HAP-1 (cell line): Measurements from ENCODE around the gene PRR7.
A peak's percentile ranks its signal among the peaks of the same experiment; 100 is the strongest.

Source experiments
- DNase-seq, 2 experiments: peaks; one replicate each; pipeline ENCODE4 v3.0.0-alpha.2; 2016 to 2020; ENCODE audit warnings: low spot score in 2 of 2
- H3K27me3 ChIP-seq: fragments of 250-450 bp; sonication (Bioruptor Pico); 2 replicates; pipeline ENCODE4 v1.5.1; 2020; ENCODE audit warnings: low read depth, mild to moderate bottlenecking, moderate library complexity
- H3K36me3 ChIP-seq: fragments of 250-450 bp; sonication (Bioruptor Pico); replicated peaks from 2 replicates; pipeline ENCODE4 v1.5.1; 2020; ENCODE audit warnings: mild to moderate bottlenecking
- H3K4me1 ChIP-seq: fragments of 250-450 bp; sonication (Bioruptor Pico); 2 replicates; pipeline ENCODE4 v1.5.1; 2020; ENCODE audit warnings: mild to moderate bottlenecking
- H3K4me3 ChIP-seq: fragments of 250-450 bp; sonication (Bioruptor Pico); 2 replicates; pipeline ENCODE4 v1.5.1; 2020; ENCODE audit warnings: mild to moderate bottlenecking, moderate library complexity
- H3K9me3 ChIP-seq: fragments of 250-450 bp; sonication (Bioruptor Pico); 2 replicates; pipeline ENCODE4 v1.5.1; 2020; ENCODE audit warnings: mild to moderate bottlenecking, moderate library complexity
- in situ Hi-C: fragments of 300-500 bp; cut with MboI; formaldehyde crosslinking; loops from 3 replicates; pipeline ENCODE4 v1.14.3; 2020; ENCODE audit warnings: low sequenced_read_pairs, inconsistent platforms, mixed read lengths

PRR7 gene

GRCh38 chr5:177447611-177448243, 1.1 kb downstream of the PRR7 start:
- no peaks in the 10 kb centered on the region for H3K9me3 ChIP-seq
- peaks cover 13% of the 10 kb centered on the region for H3K4me1 ChIP-seq
- H3K4me3 ChIP-seq = peak overlapping the region; percentile 47
- DNase-seq = peak in 1 of 2 experiments; percentile 65
- H3K36me3 ChIP-seq = no peaks in the 10 kb centered on the region
- H3K27me3 ChIP-seq = no peaks in the 10 kb centered on the region
- in situ Hi-C loops = loop anchor here (5.0 to 10.0 kb wide), 2 partner anchors 55 to 133 kb away; partner anchors contain the start of gene MXD3

DNA sequence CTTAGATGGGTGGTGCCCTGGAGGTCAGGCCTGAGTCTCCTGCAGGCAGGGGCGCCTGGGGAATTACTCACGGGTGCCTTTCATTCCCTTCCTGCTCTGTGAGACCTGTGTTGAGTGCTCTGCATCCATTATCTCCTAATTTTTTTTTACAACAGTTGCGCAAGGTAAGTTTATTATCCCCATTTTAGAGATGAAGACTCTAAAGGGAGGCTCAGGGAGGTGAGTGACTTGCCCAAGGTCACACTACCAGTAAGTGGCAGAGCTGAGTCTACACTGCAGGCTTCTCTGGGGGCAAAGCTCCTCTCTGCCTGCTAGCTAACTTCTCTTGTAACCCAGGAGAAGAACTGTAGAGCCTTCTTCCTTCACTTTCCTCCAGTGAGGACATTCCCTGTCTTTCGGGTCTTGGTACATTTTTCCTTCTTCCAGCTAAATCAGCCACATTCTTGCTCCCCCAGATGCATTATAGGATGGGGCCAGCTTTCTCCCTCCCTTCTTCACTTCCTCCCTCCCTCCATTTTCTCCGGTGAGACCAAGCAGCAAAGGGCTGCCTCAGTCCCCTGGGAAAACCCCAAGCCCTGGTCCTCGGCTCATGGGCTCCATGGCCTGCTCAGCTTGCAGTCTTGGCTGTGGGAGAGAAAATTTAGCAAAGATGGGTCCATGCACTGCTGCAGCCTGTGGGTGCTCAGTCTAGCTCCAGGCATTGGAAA, 1.8 kb downstream of the PRR7 start:
- Histone ChIP-seq H3K9me3 (no peaks in the 10 kb centered on the region), H3K4me1 (peaks cover 13% of the 10 kb centered on the region), H3K36me3 (no peaks in the 10 kb centered on the region), H3K4me3 (peak overlapping the region; percentile 47), H3K27me3 (no peaks in the 10 kb centered on the region)
- no peak for DNase-seq
- in situ Hi-C loops = loop anchor here (5.0 to 10.0 kb wide), 2 partner anchors 56 to 134 kb away; partner anchors contain the start of gene MXD3

GRCh38 chr5:177449140-177450061, 2.8 kb downstream of the PRR7 start:
- in situ Hi-C loops = loop anchor here (5.0 to 10.0 kb wide), 2 partner anchors 57 to 135 kb away; partner anchors contain the start of gene MXD3
- no peaks in the 10 kb centered on the region for H3K9me3 ChIP-seq

DNA sequence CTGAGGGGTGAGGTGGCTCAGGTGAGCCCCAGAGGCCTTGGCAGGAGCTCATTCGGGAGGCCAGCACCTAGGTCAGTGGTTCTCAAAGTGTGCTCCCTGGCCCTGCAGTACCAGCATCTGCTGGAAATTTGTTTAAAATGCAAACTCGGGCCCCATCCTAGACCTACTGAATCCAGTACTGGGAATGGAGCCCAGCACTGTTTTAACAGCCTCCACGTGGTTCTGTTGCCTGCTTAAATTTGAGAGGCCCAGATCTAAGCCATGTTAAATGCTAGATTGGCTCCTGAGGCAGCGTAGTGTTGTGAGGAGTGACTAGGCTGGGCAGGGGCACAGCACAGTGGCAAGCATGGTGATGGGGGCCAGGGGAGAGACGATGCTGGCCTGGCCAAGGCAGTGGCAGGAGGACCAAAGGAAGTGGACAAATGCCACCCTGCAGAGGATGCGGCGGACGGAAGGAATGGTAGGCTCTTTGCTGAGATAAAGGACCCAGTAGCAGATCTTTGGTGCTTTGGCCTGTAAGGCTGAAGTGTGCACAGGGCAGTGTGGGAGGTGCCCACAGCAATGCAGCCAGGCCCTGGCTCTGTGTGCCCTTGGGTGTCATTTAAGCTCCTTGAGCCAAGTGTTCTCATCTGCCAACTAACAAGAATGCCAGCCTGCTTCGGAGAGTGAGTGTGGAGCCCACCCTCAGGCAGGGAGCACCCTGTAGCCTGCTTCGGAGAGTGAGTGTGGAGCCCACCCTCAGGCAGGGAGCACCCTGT, 4.2 kb downstream of the PRR7 start:
- Histone ChIP-seq H3K4me3 (no peak overlapping the region), H3K4me1 (peaks cover 20% of the 10 kb centered on the region), H3K9me3 (no peaks in the 10 kb centered on the region), H3K36me3 (peaks cover 2% of the 10 kb centered on the region), H3K27me3 (no peaks in the 10 kb centered on the region)
- in situ Hi-C loops = no loop called here
- no peak for DNase-seq

More at GRCh38 chr5:177449140-177450061, 2.8 kb downstream of the PRR7 start:
- peaks cover 21% of the 10 kb centered on the region for H3K4me1 ChIP-seq
- DNase-seq = no peak
- H3K36me3 ChIP-seq = peaks cover 2% of the 10 kb centered on the region; the same call in 1 of the 2 replicates
- no peak overlapping the region for H3K4me3 ChIP-seq
- H3K27me3 ChIP-seq = no peaks in the 10 kb centered on the region

- peaks cover 14% of the 10 kb centered on the region for H3K36me3 ChIP-seq
- no peak overlapping the region; the same call in 1 of the 2 replicates for H3K4me3 ChIP-seq
- peaks cover 10% of the 10 kb centered on the region for H3K4me1 ChIP-seq
- no peak for DNase-seq
- H3K9me3 ChIP-seq = no peaks in the 10 kb centered on the region
- no peaks in the 10 kb centered on the region for H3K27me3 ChIP-seq
- in situ Hi-C loops = no loop called here
Measured at GRCh38 chr5:177452688-177453638, 6.3 kb downstream of the PRR7 start.

DNA sequence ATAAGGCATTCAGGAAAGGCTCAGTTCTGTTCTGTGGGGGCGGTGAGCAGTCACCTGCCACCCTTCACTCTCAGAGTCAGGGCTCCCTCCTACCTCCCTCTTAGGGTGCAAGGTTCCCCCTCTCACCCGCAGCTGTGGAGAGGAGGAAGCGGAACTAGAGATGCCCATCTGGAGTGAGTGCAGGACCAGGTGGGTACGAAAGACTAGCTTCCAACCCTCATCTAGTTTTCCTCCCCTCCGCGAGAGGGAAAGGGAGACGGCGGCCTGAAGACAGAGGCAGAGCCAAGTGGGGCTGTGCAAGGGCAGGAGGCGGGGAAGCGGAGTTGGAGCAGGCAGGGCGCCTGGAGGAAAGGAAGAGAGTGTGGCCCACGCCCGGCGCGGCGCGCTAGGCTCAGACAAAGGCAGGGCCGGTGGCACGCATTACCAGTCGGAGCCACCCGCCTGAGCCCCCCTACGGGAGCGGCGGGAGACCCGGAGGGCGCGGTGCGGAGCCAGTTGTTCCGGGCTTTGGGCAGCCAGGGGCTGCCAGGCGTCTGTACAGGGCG, 7.3 kb downstream of the PRR7 start:
- in situ Hi-C loops = no loop called here
- H3K9me3 ChIP-seq = no peaks in the 10 kb centered on the region
- DNase-seq = peak in 1 of 2 experiments; percentile 61
- no peaks in the 10 kb centered on the region for H3K27me3 ChIP-seq
- H3K36me3 ChIP-seq = peaks cover 24% of the 10 kb centered on the region
- H3K4me3 ChIP-seq = peak overlapping the region; percentile 50
- peaks cover 7% of the 10 kb centered on the region for H3K4me1 ChIP-seq

- Histone ChIP-seq H3K4me3 (peak overlapping the region; percentile 50), H3K4me1 (peaks cover 7% of the 10 kb centered on the region), H3K36me3 (peaks cover 28% of the 10 kb centered on the region), H3K9me3 (no peaks in the 10 kb centered on the region), H3K27me3 (no peaks in the 10 kb centered on the region)
- peak; percentile 78 to 96 for DNase-seq
- in situ Hi-C loops = no loop called here
Measured at GRCh38 chr5:177454397-177455035, 7.9 kb downstream of the PRR7 start.

DNA sequence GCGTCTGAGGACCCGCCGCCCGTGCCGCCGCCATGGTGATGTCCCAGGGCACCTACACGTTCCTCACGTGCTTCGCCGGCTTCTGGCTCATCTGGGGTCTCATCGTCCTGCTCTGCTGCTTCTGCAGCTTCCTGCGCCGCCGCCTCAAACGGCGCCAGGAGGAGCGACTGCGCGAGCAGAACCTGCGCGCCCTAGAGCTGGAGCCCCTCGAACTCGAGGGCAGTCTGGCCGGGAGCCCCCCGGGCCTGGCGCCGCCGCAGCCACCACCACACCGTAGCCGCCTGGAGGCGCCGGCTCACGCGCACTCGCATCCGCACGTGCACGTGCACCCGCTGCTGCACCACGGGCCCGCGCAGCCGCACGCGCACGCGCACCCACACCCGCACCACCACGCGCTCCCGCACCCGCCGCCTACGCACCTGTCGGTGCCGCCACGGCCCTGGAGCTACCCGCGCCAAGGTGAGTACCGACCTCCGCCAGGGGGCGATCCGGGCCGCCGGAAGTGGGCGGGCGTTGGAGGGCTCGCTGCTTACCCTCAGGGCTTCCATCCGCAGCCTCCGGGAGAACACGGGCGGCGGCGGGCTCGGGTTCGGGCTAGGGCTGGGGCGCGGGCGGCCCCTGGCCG, 8.5 kb downstream of the PRR7 start:
- Histone ChIP-seq H3K4me1 (peaks cover 7% of the 10 kb centered on the region), H3K36me3 (peaks cover 32% of the 10 kb centered on the region), H3K27me3 (no peaks in the 10 kb centered on the region), H3K9me3 (no peaks in the 10 kb centered on the region), H3K4me3 (peak overlapping the region; percentile 50)
- in situ Hi-C loops = no loop called here
- DNase-seq = peak; percentile 68 to 93

DNA sequence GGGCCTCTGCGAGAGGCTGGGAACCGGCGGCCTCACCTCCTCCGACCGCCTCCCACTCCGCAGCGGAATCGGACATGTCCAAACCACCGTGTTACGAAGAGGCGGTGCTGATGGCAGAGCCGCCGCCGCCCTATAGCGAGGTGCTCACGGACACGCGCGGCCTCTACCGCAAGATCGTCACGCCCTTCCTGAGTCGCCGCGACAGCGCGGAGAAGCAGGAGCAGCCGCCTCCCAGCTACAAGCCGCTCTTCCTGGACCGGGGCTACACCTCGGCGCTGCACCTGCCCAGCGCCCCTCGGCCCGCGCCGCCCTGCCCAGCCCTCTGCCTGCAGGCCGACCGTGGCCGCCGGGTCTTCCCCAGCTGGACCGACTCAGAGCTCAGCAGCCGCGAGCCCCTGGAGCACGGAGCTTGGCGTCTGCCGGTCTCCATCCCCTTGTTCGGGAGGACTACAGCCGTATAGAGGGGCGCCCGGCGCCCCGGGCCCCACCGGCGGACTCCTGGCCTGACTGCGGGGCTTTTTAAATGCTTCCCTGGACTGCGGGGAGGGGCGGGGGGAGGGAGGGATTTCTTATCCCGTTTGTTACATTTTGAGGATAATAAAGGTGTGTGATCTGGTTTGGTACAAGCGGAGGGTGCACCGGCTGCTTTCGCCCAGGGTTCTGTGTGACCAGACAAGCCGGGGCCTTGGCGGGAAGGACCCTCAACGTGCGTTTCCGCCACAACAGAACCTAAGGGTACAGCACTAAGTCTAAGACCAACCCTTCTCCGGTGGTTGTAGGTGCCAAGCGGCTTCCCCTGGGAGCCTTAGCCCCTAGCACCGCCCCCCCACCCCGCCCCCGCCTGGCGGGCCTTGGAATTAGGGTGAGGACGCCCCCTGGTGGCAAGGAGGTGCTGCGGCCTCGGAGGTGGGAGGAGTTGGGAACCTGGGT, 9.3 kb downstream of the PRR7 start:
- H3K9me3 ChIP-seq = no peaks in the 10 kb centered on the region
- peak overlapping the region; percentile 50 for H3K4me3 ChIP-seq
- in situ Hi-C loops = no loop called here
- peak; percentile 80 to 98 for DNase-seq
- H3K4me1 ChIP-seq = peaks cover 7% of the 10 kb centered on the region
- H3K27me3 ChIP-seq = no peaks in the 10 kb centered on the region
- H3K36me3 ChIP-seq = peaks cover 39% of the 10 kb centered on the region

- in situ Hi-C loops = no loop called here
- Histone ChIP-seq H3K4me1 (peaks cover 7% of the 10 kb centered on the region), H3K4me3 (no peak overlapping the region), H3K27me3 (no peaks in the 10 kb centered on the region), H3K9me3 (no peaks in the 10 kb centered on the region), H3K36me3 (peaks cover 39% of the 10 kb centered on the region)
- DNase-seq = no peak
Measured at GRCh38 chr5:177456591-177456964, 10.0 kb downstream of the PRR7 start.
